ENCODE results near the gene PPP1R27.

DNA sequence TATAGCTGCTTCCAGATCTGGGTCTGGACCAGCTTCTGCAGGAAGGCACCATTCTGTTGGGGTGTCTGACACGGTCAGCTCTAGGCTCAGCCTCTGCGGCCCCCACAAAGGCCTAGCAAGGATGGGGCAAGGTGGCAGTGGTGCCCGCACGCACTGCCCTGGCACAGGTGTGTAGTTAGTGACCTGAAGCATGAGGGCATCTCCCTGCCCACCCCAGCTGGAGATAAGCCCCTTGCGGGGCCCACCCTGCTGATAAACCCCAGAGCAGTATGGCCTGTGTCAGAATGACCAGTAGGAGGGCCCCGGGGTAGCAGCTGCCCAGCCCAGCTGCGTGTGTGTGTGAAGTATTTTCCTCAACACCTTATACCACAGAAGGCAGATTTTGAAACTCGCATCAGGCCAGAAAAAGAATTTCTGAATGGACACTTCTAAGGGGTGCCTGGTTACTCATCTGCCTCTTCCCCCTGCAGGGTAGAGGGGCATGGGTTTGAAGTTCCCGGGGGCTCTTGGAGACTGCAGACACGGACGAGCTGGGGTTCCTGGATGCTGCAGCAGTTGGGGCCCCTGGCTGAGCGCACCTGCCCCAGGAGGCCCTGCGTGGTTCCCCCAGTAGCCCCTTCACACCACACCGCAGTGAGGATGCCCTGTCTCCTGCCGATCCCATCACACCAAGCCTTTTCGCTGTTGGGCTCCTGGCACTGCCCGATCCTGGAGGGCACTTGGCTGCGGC is 31.8 kb upstream of the PPP1R27 start:
- TF ChIP-seq YY1 (IDR thresholded peaks at IDR 0.05; ENCODE audit: insufficient read depth, insufficient read length), result no peak
- no peak for TF ChIP-seq SUZ12 (IDR thresholded peaks at IDR 0.05; ENCODE audit: extremely low read depth, insufficient read depth, insufficient read length)
- TF ChIP-seq ZNF274 (IDR thresholded peaks at IDR 0.05; ENCODE audit: low read depth, low read length), result no peak

Data from NT2/D1 (cell line).